Glomerular visceral epithelial cell (primary cell): ENCODE measurements around the gene ARL15.

ENCODE experiments used
- DNase-seq: peaks from one replicate; pipeline ENCODE4 v3.0.0-alpha.2; 2016; ENCODE audit errors: extremely low spot score

Gene ARL15

GRCh38 chr5:54285686-54286085 is 24.7 kb downstream of the ARL15 start:
- DNase-seq, result no peak

GRCh38 chr5:54284586-54284985 is 25.8 kb downstream of the ARL15 start:
- no peak for DNase-seq

GRCh38 chr5:54282876-54283275 is 27.5 kb downstream of the ARL15 start:
- DNase-seq, result no peak

- no peak for DNase-seq
Measured at GRCh38 chr5:54281960-54282692, 28.2 kb downstream of the ARL15 start.

- DNase-seq, result no peak
Measured at GRCh38 chr5:54279960-54280359, 30.4 kb downstream of the ARL15 start.

GRCh38 chr5:54278979-54279717 is 31.2 kb downstream of the ARL15 start:
- no peak for DNase-seq

- no peak for DNase-seq
Measured at GRCh38 chr5:54278036-54278830, 32.1 kb downstream of the ARL15 start.

GRCh38 chr5:54276048-54276447 is 34.3 kb downstream of the ARL15 start:
- no peak for DNase-seq

- no peak for DNase-seq
Measured at GRCh38 chr5:54275361-54275760, 35.0 kb downstream of the ARL15 start.

GRCh38 chr5:54274944-54275343 is 35.4 kb downstream of the ARL15 start:
- DNase-seq, result no peak

- DNase-seq, result no peak
Measured at GRCh38 chr5:54273715-54274114, 36.7 kb downstream of the ARL15 start.

- DNase-seq, result no peak
Measured at GRCh38 chr5:54272746-54273145, 37.6 kb downstream of the ARL15 start.

- no peak for DNase-seq
Measured at GRCh38 chr5:54270326-54270725, 40.0 kb downstream of the ARL15 start.

GRCh38 chr5:54264574-54264973 is 45.8 kb downstream of the ARL15 start:
- no peak for DNase-seq

- DNase-seq, result no peak
Measured at GRCh38 chr5:54263447-54263846, 46.9 kb downstream of the ARL15 start.

GRCh38 chr5:54261596-54261995 is 48.8 kb downstream of the ARL15 start:
- DNase-seq, result no peak

- DNase-seq, result no peak
Measured at GRCh38 chr5:54259981-54260380, 50.4 kb downstream of the ARL15 start.

GRCh38 chr5:54259090-54259489 is 51.3 kb downstream of the ARL15 start:
- peak; percentile 20 for DNase-seq

GRCh38 chr5:54257366-54258118 is 52.8 kb downstream of the ARL15 start:
- peak; percentile 20 for DNase-seq

- DNase-seq, result no peak
Measured at GRCh38 chr5:54254482-54255198, 55.7 kb downstream of the ARL15 start.

- peak; percentile 47 for DNase-seq
Measured at GRCh38 chr5:54251981-54252380, 58.4 kb downstream of the ARL15 start.
